Stimulated activated naive B cell treated with anti-CD40 and anti-IgM and Interleukin-4, amounts not matched to agents 10 μg/mL and 1 μg/mL and 100 μg/mL, for 72 hours (primary cell): ENCODE results near the gene BRD7.
A peak's percentile ranks its signal among the peaks of the same experiment; 100 is the strongest.

Source experiments
- ATAC-seq, 2 donors: fragments of 150-1000 bp; cut with Tn5 transposase; replicated peaks; 2 replicates each; pipeline ENCODE4 v1.10.0; 2021; ENCODE audit warnings: moderate library complexity in 1 of 2
- DNase-seq: peaks from one replicate; pipeline ENCODE4 v3.0.0; 2021
- H3K27ac Mint-ChIP-seq: one replicate; pipeline ENCODE4 v1.8.0; 2022; ENCODE audit warnings: mild to moderate bottlenecking, mixed read lengths
- H3K27me3 Mint-ChIP-seq, 2 donors: one replicate each; pipeline ENCODE4 v1.8.0; 2022; ENCODE audit warnings: mixed read lengths in 2 of 2
- H3K36me3 Mint-ChIP-seq, 2 donors: one replicate each; pipeline ENCODE4 v1.8.0; 2022; ENCODE audit warnings: mixed read lengths in 2 of 2, mild to moderate bottlenecking in 1 of 2
- H3K4me1 Mint-ChIP-seq, 2 donors: one replicate each; pipeline ENCODE4 v1.8.0; 2022; ENCODE audit warnings: mixed read lengths in 2 of 2, mild to moderate bottlenecking in 1 of 2
- H3K4me3 Mint-ChIP-seq, 2 donors: one replicate each; pipeline ENCODE4 v1.8.0; 2022; ENCODE audit warnings: mild to moderate bottlenecking in 2 of 2, mixed read lengths in 2 of 2, moderate library complexity in 1 of 2
- H3K9me3 Mint-ChIP-seq, 2 donors: one replicate each; pipeline ENCODE4 v1.8.0; 2022; ENCODE audit warnings: mixed read lengths in 2 of 2, mild to moderate bottlenecking in 1 of 2

BRD7 gene

DNA sequence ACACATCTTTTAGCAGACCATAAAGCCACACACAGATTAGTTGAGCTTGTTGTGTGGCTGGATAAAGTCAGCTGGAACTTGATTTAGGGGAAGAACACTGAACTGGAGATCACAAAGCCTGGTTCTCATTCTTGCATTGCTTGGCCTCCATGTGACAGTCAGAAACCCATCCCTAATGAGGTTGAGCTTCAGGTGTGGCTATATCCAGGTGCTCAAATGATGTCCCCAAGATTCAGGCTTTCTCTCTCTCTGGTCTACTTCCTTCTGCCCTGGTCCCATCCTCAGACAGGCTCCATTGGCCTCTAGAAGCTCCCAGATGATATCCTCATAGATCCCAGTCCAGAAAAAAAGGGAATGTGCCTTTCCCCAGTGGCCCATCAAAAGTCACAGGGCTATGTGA lies 9.6 kb upstream of the BRD7 start:
- no peaks in the 10 kb centered on the region for H3K9me3 Mint-ChIP-seq

GRCh38 chr16:50377001-50377400 lies 8.2 kb upstream of the BRD7 start:
- Mint-ChIP-seq H3K4me1 (no peaks in the 10 kb centered on the region), H3K27me3 (peaks cover 20 to 23% of the 10 kb centered on the region in 2 donors), H3K9me3 (no peaks in the 10 kb centered on the region), H3K36me3 (no peaks in the 10 kb centered on the region), H3K4me3 (no peak overlapping the region), H3K27ac (no peak overlapping the region)
- no peak for ATAC-seq
- DNase-seq = no peak

More for the DNA sequence above, 9.6 kb upstream of the BRD7 start:
- H3K27me3 Mint-ChIP-seq = peaks cover 19 to 22% of the 10 kb centered on the region in 2 donors
- H3K4me3 Mint-ChIP-seq = no peak overlapping the region
- no peak overlapping the region for H3K27ac Mint-ChIP-seq
- ATAC-seq = no peak
- DNase-seq = no peak
- H3K36me3 Mint-ChIP-seq = no peaks in the 10 kb centered on the region
- H3K4me1 Mint-ChIP-seq = no peaks in the 10 kb centered on the region

GRCh38 chr16:50373780-50374179 lies 5.0 kb upstream of the BRD7 start:
- DNase-seq = no peak
- Mint-ChIP-seq H3K9me3 (no peaks in the 10 kb centered on the region), H3K4me3 (no peak overlapping the region), H3K27me3 (peaks cover 20 to 23% of the 10 kb centered on the region in 2 donors), H3K4me1 (peaks cover 0 to 6% of the 10 kb centered on the region in 2 donors), H3K27ac (no peak overlapping the region), H3K36me3 (no peaks in the 10 kb centered on the region)
- no peak for ATAC-seq

- no peaks in the 10 kb centered on the region for H3K9me3 Mint-ChIP-seq
- no peak for DNase-seq
- H3K27me3 Mint-ChIP-seq = peaks cover 20 to 23% of the 10 kb centered on the region in 2 donors
- no peak overlapping the region for H3K27ac Mint-ChIP-seq
- no peak overlapping the region for H3K4me3 Mint-ChIP-seq
- H3K4me1 Mint-ChIP-seq = peaks cover 0 to 6% of the 10 kb centered on the region in 2 donors
- no peaks in the 10 kb centered on the region for H3K36me3 Mint-ChIP-seq
- ATAC-seq = no peak
Measured at GRCh38 chr16:50373345-50373701, 4.5 kb upstream of the BRD7 start.

DNA sequence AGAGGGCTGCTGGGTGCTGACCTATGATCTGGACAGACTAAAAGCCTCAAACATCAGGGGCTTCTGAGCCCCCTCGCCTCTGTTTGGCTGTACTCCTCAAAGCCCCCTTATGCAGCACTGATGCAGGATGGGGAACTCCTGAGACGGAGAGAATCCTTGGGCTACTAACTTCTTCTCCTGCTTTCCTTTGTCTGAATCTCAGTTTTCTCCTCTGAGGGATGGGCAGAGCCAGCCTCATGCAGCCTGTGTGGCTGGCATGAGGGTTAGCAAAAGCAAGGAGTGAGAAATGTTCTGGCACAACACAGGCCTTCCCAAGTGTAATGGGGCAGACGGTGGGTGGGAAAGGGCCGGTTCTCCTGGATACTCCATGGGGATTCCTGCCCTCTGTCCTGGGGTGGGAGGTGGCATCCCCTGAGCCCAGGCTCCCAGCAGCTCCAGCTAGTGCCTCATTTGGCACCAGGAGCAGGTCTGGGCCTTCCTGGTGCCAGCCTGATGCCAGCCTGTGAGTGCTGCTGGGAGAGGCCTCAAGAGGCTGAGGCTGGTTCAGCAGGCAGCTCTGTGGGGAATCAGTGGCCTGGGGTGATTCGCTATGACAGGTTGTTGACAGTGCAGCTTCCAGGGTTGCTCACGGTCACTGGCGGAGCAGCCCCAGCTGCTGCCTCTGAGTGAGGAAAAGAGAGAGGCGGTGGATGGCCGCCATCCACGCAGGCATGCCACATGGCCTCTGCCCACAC lies 4.0 kb upstream of the BRD7 start:
- H3K27ac Mint-ChIP-seq = no peak overlapping the region
- no peak overlapping the region for H3K4me3 Mint-ChIP-seq
- H3K36me3 Mint-ChIP-seq = no peaks in the 10 kb centered on the region
- H3K9me3 Mint-ChIP-seq = no peaks in the 10 kb centered on the region
- DNase-seq (no peak), ATAC-seq (no peak)
- peaks cover 2 to 11% of the 10 kb centered on the region in 2 donors for H3K4me1 Mint-ChIP-seq
- H3K27me3 Mint-ChIP-seq = peaks cover 20 to 23% of the 10 kb centered on the region in 2 donors

DNA sequence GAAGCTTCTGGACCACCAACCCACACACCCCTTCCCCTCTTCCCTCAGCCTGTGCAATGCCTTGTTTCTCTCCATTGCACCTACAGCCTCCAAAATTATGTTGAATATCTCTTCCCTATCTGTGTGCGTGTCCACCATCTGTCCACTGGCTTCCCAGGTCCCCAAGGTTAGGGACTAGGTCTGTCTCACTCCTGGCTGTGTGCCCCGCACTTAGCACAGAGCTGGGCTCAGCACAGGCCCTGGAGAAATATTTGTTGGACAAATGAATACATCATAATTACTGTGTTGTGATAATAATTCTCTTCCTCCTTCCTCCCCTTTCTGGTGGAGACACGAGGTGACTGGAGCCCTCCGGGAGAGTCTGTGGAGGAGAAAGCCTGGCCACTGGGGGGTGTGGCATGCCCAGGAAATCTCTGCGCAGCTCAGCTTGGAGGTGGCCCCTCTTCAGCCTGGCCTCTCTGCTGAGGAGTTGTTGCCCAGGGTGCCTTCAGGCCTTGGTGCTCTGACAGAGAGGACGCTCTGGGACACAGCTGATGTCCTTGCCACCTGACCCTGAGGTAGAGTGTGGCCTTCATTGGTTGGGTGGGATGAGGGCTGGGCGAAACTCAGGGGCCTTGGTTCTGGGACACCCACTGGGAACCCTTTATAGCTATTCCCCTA lies 3.3 kb upstream of the BRD7 start:
- H3K4me3 Mint-ChIP-seq = no peak overlapping the region
- no peak for DNase-seq
- peaks cover 20% of the 10 kb centered on the region in 2 donors for H3K27me3 Mint-ChIP-seq
- no peaks in the 10 kb centered on the region for H3K9me3 Mint-ChIP-seq
- no peak overlapping the region for H3K27ac Mint-ChIP-seq
- H3K4me1 Mint-ChIP-seq = peaks cover 6 to 17% of the 10 kb centered on the region in 2 donors
- no peak for ATAC-seq
- no peaks in the 10 kb centered on the region for H3K36me3 Mint-ChIP-seq

DNA sequence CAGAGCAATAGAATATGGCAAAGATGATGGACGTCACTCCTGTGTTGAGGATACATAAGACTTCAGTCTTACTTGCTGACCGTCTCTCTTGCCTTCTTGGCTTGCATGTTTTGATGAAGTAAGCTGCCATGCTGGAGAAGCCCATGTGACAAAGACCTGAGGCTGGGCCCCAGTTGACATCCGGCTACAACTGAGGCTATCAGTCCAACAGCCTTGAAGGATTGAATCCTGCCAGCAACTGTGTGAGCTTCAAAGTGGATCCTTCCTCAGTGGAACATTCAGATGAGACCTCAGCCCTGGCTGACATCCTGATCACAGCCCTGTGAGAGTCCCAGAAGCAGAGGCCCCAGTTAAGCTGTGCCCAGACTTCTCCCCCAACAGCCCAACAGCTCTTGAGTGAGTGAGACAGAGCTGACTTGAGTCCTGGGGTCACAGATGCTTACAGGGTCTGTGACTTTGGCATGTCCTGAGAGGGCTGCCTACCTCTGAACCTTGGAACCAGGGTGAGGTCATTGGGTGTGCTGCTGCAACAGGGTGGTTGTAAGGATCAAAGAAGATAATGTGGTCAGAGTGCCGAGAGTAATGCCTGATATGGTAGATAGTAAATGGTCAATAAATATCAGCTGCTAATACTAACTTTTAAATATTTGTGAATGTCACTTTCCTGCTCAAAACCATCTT lies 2.4 kb upstream of the BRD7 start:
- Mint-ChIP-seq H3K27ac (no peak overlapping the region), H3K4me1 (peaks cover 9 to 20% of the 10 kb centered on the region in 2 donors), H3K9me3 (no peaks in the 10 kb centered on the region), H3K27me3 (peaks cover 18 to 20% of the 10 kb centered on the region in 2 donors), H3K36me3 (peaks cover under 1 to 1% of the 10 kb centered on the region in 2 donors), H3K4me3 (no peak overlapping the region)
- DNase-seq (no peak), ATAC-seq (no peak)

GRCh38 chr16:50369133-50369804 lies 481 bp upstream of the BRD7 start:
- H3K4me3 Mint-ChIP-seq = peak overlapping the region; percentile 83 to 88
- no peaks in the 10 kb centered on the region for H3K9me3 Mint-ChIP-seq
- H3K4me1 Mint-ChIP-seq = peaks cover 20 to 39% of the 10 kb centered on the region in 2 donors
- peaks cover 12 to 13% of the 10 kb centered on the region in 2 donors for H3K27me3 Mint-ChIP-seq
- ATAC-seq = no peak
- DNase-seq = no peak
- peaks cover 5 to 18% of the 10 kb centered on the region in 2 donors for H3K36me3 Mint-ChIP-seq
- peak overlapping the region; percentile 96 for H3K27ac Mint-ChIP-seq

- Mint-ChIP-seq H3K27ac (peak overlapping the region; percentile 6), H3K9me3 (no peaks in the 10 kb centered on the region), H3K36me3 (peaks cover 10 to 22% of the 10 kb centered on the region in 2 donors), H3K4me3 (peak overlapping the region; percentile 81 to 88), H3K27me3 (no peaks in the 10 kb centered on the region), H3K4me1 (peaks cover 22 to 42% of the 10 kb centered on the region in 2 donors)
- ATAC-seq (no peak), DNase-seq (no peak)
Measured at GRCh38 chr16:50367777-50368409, 895 bp downstream of the BRD7 start.

DNA sequence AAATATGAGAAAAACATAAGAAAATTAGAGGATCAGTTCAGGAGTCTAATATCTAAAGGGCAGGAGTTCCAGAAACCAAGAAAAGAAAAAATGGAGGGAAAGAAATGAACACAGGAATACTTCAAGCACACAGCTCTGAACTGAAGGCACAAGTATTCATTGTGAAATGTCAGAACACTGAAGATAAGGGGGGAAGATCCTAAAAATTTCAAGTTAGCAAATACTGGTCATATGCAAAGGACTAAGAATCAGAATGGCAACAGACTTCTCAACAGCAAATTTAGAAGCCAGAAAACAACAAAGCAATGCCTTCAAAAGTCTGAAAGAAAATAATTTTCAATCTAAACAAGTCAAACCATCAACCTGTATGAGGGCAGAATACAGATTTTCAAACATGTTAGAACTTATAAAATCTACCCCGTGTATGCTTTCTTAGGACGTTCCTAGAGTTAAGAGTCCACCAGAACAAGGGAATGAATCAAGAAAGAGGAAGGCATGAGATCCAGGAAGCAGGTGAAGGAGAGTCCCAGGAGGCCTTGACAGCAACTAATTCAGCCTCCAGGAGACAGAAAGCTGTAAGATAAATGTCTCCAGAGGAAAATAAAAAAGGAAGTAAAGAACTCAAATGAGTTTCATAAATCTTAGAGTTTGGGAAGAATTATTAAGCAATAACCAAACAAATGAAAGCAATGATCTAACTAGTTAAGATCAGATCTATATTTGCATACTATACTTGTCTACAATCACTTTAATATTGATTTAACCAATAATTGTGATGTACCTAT lies 2.8 kb downstream of the BRD7 start:
- DNase-seq = no peak
- peaks cover 28 to 56% of the 10 kb centered on the region in 2 donors for H3K4me1 Mint-ChIP-seq
- ATAC-seq = no peak
- H3K27me3 Mint-ChIP-seq = no peaks in the 10 kb centered on the region
- H3K4me3 Mint-ChIP-seq = no peak overlapping the region
- H3K9me3 Mint-ChIP-seq = no peaks in the 10 kb centered on the region
- H3K36me3 Mint-ChIP-seq = peaks cover 19 to 32% of the 10 kb centered on the region in 2 donors
- no peak overlapping the region for H3K27ac Mint-ChIP-seq

- ATAC-seq = no peak
- Mint-ChIP-seq H3K9me3 (no peaks in the 10 kb centered on the region), H3K36me3 (peaks cover 24 to 36% of the 10 kb centered on the region in 2 donors), H3K4me1 (peaks cover 34 to 67% of the 10 kb centered on the region in 2 donors), H3K27me3 (no peaks in the 10 kb centered on the region), H3K27ac (no peak overlapping the region), H3K4me3 (no peak overlapping the region)
- DNase-seq = no peak
Measured at GRCh38 chr16:50363656-50364055, 5.1 kb downstream of the BRD7 start.

- ATAC-seq (no peak), DNase-seq (no peak)
- H3K27me3 Mint-ChIP-seq = no peaks in the 10 kb centered on the region
- peaks cover 24 to 31% of the 10 kb centered on the region in 2 donors for H3K36me3 Mint-ChIP-seq
- peaks cover 20 to 49% of the 10 kb centered on the region in 2 donors for H3K4me1 Mint-ChIP-seq
- H3K9me3 Mint-ChIP-seq = no peaks in the 10 kb centered on the region
- peak overlapping the region; percentile 25 for H3K27ac Mint-ChIP-seq
- no peak overlapping the region for H3K4me3 Mint-ChIP-seq
Measured at GRCh38 chr16:50360779-50361178, 8.0 kb downstream of the BRD7 start.

DNA sequence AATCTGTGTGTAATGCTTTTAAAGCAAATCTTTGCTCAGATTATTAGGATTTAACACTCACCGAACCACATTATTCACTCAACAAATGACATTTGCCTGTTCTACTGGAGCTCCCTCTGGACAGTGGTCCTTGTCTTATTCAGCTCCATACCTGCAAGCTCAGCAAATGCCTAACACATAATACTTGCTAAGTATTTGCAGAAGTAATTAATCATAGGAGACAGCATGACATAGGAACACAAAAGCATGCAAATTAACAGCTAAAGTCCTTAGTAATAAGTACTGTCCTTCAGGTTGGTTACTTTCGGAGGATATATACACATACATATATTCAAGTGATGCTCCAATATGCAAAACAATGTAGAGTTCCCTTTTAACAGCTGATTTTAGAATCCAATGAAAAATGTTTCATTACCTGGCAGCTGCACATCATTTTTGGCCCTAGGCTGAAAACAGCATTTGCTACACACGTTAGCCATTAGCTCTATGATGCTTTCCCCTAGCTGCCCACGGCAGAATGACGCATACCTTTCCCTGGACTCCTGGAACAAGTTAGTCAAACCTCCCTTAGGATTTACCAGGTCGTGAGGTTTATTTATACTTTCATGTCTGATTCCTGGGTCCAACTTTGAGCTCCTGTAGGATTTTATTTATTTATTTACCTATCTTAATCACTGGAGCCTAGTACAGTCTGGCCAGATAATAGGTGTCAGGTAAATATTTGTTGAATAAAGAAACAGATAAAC lies 8.6 kb downstream of the BRD7 start:
- H3K36me3 Mint-ChIP-seq = peaks cover 25 to 29% of the 10 kb centered on the region in 2 donors
- H3K9me3 Mint-ChIP-seq = no peaks in the 10 kb centered on the region
- no peaks in the 10 kb centered on the region for H3K27me3 Mint-ChIP-seq
- peaks cover 17 to 43% of the 10 kb centered on the region in 2 donors for H3K4me1 Mint-ChIP-seq
- peak overlapping the region; percentile 25 for H3K27ac Mint-ChIP-seq
- no peak overlapping the region for H3K4me3 Mint-ChIP-seq
- DNase-seq (no peak), ATAC-seq (no peak)
